BJ (cell line): ENCODE data around the gene FAM53A. TPM values are rescaled to one million over a fixed set of nuclear protein-coding genes. Genes with fewer than 3 reads are reported as not detected.

Experiments
- CTCF ChIA-PET: fragments of 350-600 bp; formaldehyde crosslinking; extraction: SDS; loops from one replicate; lab custom pipeline; 2021; ENCODE audit warnings: antibody characterized with exemption, inconsistent platforms; lab: Yijun Ruan, JAX
- POLR2A ChIA-PET: fragments of 300-600 bp; sonication (Branson Sonifier 250); formaldehyde crosslinking; extraction: SDS; loops from one replicate; lab custom pipeline; 2021; ENCODE audit warnings: antibody characterized with exemption; lab: Charles Lee
- DNase-seq: peaks from one replicate; pipeline ENCODE4 v3.0.0-alpha.2; 2011; ENCODE audit warnings: low read depth
- H3K27me3 ChIP-seq: 2 replicates; pipeline ENCODE4 v1.6.0; 2011; ENCODE audit warnings: low read length; ENCODE audit not compliant: control insufficient read depth, insufficient read depth
- H3K36me3 ChIP-seq: 2 replicates; pipeline ENCODE4 v1.5.1; 2011; ENCODE audit warnings: low read length; ENCODE audit not compliant: control insufficient read depth, insufficient read depth
- H3K4me3 ChIP-seq: 2 replicates; pipeline ENCODE4 v1.5.1; 2011; ENCODE audit warnings: low read depth, mild to moderate bottlenecking, control low read depth, low read length
- polyA plus RNA-seq: library from polyadenylated mRNA; depleted of rRNA; stranded (reverse); fragments of >200 nt; gene quantifications from 2 replicates; pipeline ENCODE4 v1.2.3, GENCODE V29; 2011
- TF ChIP-seq, protein P1 (sequence below): IDR thresholded peaks from 2 replicates; pipeline ENCODE4 v1.5.1; 2011; ENCODE audit warnings: low read depth, mild to moderate bottlenecking, control low read depth, inconsistent platforms, low read length, moderate library complexity; ENCODE audit not compliant: insufficient read depth

FAM53A gene
- polyA plus RNA-seq, 1 experiment, result 3.7 TPM

DNA sequence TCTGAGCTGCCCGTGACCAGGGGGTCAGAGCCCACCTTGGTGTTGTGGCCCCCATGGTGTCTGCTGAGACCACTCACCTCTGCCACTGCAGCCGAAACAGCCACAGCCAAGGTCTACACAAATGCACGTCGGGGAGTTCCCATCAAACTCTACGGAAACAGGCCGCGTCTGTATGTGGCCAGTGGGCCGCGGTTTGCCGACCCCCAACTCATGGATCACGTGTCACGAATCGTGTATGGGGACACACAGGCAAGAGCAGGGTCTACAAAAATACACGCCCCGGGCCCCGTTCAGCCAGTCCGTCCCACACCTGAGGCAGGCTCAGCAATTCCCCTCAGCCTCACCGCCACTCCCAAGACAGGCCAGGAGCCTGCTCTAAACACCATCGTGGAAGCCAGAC is 53.8 kb downstream of the FAM53A start:
- ChIA-PET CTCF (interaction anchor here (0.9 to 2.1 kb wide), 11 partner anchors 10 to 500 kb away, joined by 3 to 103 read pairs (median 6); no protein-coding TSS in a partner anchor), POLR2A (no interaction called here)
- DNase-seq, result no peak

DNA sequence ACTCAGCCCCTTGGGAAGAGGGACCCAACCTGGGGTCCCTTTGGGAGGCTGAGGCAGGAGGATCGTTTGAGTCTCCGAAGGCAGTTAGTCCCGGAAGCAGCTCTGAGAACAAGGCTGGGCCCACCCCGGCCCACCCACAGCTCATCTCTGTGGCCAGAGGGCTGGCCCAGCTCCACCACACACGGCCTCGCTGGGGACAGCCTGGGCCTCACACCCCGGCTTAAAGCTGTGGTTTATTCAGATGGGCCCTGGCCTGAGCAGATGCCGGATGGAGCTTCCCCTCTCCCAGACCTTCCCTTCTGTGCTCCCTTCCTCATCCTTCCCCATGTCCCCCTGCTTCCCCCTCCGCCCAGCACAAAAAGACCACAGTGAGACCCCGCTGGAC is 54.4 kb downstream of the FAM53A start:
- TF ChIP-seq, protein P1, sequence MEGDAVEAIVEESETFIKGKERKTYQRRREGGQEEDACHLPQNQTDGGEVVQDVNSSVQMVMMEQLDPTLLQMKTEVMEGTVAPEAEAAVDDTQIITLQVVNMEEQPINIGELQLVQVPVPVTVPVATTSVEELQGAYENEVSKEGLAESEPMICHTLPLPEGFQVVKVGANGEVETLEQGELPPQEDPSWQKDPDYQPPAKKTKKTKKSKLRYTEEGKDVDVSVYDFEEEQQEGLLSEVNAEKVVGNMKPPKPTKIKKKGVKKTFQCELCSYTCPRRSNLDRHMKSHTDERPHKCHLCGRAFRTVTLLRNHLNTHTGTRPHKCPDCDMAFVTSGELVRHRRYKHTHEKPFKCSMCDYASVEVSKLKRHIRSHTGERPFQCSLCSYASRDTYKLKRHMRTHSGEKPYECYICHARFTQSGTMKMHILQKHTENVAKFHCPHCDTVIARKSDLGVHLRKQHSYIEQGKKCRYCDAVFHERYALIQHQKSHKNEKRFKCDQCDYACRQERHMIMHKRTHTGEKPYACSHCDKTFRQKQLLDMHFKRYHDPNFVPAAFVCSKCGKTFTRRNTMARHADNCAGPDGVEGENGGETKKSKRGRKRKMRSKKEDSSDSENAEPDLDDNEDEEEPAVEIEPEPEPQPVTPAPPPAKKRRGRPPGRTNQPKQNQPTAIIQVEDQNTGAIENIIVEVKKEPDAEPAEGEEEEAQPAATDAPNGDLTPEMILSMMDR, result no peak
- no peaks in the 10 kb centered on the region for H3K36me3 ChIP-seq
- ChIA-PET POLR2A (no interaction called here), CTCF (interaction anchor here (0.6 to 2.1 kb wide), 33 partner anchors 9 to 556 kb away, joined by 3 to 103 read pairs (median 4); partner anchors contain the start of genes SLBP, SPON2 and UVSSA)
- no peak overlapping the region for H3K4me3 ChIP-seq
- no peak for DNase-seq
- no peaks in the 10 kb centered on the region for H3K27me3 ChIP-seq

More for the DNA sequence above, 53.8 kb downstream of the FAM53A start:
- TF ChIP-seq, protein P1, result no peak
- Histone ChIP-seq H3K36me3 (no peaks in the 10 kb centered on the region), H3K4me3 (no peak overlapping the region), H3K27me3 (no peaks in the 10 kb centered on the region)

DNA sequence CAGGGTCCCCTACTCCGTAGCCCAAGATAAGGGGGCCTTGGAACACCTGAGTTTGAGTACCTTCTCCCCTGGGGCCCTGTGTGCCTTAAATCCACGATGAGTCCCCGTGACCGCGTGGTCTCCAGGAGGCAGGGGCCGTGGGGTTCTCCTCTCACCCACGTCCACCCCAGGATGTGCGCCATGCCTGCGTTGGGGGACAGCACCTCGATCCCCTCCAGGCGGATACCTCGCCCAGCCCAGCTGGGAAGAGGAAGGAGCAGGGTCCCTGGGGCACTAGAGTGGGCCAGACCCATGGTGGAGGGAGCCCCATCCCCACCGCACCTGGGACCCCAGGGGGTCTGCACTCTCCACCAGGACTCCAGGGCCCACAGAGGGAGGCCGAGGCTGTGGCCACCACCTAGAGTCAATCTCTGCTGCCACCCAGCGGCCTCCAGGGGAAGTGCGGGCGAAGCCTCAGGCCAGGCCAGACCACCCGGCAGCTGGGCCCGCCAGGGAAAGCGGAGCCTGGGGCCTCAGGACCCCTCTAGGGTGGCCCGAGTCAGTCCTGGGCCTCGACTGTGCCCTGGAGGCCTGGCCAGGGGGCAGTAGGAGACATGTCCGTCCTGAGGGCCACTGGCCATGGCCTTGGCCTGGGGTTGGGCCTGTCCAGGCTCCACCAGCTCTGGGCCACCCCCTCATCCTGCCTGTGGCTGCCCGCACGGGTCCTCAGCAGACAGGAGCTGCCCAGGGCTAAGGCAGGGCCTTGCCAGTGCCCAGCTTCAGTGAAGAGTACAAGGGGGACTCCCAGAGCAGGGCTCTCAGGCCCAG is 55.0 kb downstream of the FAM53A start:
- TF ChIP-seq, protein P1, result peak; percentile 96
- ChIA-PET POLR2A (no interaction called here), CTCF (interaction anchor here (0.6 to 2.1 kb wide), 33 partner anchors 9 to 556 kb away, joined by 3 to 103 read pairs (median 4); partner anchors contain the start of genes SLBP, SPON2 and UVSSA)
- no peak for DNase-seq
- Histone ChIP-seq H3K4me3 (no peak overlapping the region), H3K36me3 (no peaks in the 10 kb centered on the region), H3K27me3 (no peaks in the 10 kb centered on the region)

DNA sequence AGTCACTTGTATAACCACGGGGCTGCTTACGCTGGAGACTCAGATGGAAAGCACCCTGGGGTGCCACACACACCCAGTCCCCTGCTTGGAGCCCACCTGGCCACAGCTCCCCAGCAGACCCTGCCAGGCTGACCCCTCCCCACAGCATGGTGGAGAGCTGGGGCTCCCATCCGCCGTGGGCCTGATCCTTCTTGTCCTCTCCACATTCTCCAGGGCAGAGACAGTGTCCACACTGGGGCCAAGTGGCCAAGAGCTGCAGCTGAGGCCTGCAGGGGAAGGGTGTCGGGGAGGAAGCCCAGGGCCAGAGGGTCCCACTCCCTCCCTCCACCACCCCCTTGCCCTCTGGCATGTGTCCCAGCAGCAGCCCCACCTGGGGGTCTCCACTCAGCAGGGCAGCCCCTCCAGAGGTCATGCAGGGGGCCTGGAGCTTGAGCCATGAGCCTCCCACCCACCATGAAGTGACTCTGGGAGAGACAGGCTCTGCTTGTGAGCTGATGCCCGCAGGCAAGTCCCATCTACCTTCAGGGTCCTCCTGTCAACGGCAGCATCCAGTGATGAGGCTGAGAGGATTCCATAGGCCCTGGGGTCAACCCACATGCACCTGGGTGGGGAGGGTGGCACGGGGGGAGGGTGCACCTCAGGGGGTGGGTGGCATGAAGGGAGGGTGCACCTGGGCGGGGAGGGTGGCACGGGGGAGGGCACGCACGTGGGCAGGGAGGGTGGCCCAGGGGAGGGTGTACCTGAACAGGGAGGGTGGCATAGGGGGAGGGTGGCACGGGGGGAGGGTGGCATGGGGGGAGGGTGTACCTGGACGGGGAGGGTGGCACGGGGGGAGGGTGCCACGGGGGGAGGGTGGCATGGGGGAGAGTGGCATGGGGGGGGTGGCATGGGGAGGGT is 56.4 kb downstream of the FAM53A start:
- POLR2A ChIA-PET, result no interaction called here
- Histone ChIP-seq H3K27me3 (no peaks in the 10 kb centered on the region), H3K4me3 (no peak overlapping the region), H3K36me3 (no peaks in the 10 kb centered on the region)
- TF ChIP-seq, protein P1, result no peak
- CTCF ChIA-PET, result interaction anchor here (0.9 to 1.2 kb wide), 2 partner anchors 11 to 272 kb away, joined by 3 read pairs; no protein-coding TSS in a partner anchor
- no peak for DNase-seq
